NCI-H524 (cell line): ENCODE measurements around the gene PPP1R37.

Experiments
- DNase-seq, 2 experiments: peaks; one replicate each; lab custom pipeline; 2025; lab: John Stamatoyannopoulos, UW

Gene PPP1R37

GRCh38 chr19:45152504-45153338, 59.7 kb downstream of the PPP1R37 start:
- DNase-seq = peak in 1 of 2 experiments; percentile 51

- no peak for DNase-seq
Measured at GRCh38 chr19:45153339-45154063, 60.5 kb downstream of the PPP1R37 start.

DNA sequence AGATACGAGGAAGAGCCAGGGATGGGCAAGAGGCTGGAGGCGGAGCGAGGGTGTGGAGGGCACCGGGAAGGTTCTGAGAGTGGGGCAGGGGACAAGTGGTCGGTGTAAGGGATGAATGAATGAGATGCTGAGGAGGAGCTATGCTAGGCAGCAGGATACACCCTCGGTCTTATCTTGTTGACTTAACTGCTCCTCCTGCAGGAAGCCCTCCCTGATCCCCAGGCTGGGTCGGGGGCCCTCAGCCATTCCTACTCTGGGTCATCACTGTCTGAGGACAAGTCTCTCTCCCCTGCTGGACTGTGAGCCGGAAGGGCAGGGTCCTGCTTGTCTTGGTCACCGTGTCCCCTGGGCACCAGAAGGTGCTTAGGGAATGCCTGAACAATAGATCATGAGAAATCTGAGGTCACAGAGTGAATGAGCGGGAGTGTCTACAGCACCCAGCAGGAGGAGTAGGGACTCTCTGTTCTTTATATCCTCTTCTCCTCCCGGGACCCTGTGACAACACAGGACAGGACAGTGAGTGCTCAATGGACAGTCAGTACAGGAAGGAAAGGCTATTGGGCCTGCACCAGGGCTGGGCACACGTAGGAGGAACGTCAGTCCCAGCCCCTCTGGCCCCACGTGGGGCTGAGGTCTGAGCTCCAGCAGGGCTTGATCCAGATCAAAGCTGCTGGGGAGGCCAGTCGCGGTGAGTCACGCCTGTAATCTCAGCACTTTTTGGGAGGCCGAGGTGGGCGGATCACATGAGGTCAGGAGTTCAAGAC, 61.3 kb downstream of the PPP1R37 start:
- DNase-seq = no peak

DNA sequence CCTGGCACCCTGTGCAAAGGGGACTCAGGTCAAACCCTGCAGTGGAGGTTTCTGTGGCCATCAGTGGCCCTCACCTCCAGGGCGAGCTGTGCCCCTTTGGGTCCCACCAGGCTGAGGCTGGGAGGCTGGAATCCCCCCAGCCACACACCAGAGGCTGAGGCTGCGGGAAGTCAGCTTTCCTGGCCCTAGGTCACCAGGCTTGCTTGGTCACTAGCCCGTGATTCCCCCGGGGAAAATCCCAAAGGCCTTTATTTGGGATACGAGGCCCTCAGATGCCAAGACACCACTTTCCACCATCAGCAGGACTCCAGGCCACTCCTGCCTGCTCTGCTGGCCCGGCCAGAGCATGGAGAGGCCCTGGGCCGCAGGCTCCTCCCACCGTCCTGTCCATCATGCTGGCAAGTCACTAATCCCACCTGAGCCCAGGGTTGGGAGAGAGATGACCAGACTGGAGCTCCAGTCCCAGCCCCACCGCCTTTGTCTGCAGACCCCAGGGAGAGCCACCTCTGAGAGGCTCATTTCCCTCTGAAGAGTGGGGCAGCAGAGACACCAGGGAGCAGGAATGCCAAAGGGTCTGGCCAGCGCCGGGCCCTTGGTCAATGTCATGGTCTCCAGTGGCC, 63.1 kb downstream of the PPP1R37 start:
- peak in 1 of 2 experiments; percentile 21 for DNase-seq

- DNase-seq = no peak
Measured at GRCh38 chr19:45156751-45157150, 63.8 kb downstream of the PPP1R37 start.

GRCh38 chr19:45158503-45159209, 65.7 kb downstream of the PPP1R37 start:
- DNase-seq = no peak

GRCh38 chr19:45159210-45159970, 66.4 kb downstream of the PPP1R37 start:
- no peak for DNase-seq

DNA sequence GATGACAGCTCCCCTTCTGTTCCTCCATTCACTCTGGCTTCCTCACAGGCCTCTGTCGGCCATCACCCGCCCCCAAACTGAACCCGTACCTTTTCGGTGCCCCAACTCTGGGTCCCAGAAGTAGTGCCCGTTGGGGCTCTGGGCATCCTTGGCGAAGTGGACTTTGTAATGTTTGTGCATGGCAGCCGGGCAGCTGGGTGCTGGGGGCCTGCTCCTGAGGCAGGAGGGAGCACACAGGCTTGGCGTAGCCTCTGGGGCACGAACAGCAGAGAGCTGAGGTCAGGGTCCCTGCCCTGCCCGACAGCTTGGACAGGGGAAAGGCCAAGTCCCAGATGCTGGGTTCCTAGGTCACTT, 67.0 kb downstream of the PPP1R37 start:
- no peak for DNase-seq

- peak in 1 of 2 experiments; percentile 53 for DNase-seq
Measured at GRCh38 chr19:45160870-45161737, 68.1 kb downstream of the PPP1R37 start, which contains the start of gene NKPD1. Gene NKPD1, minus strand, starts transcription at chr19:45160982. Its CDS starts 832 bp downstream, at chr19:45160150.

DNA sequence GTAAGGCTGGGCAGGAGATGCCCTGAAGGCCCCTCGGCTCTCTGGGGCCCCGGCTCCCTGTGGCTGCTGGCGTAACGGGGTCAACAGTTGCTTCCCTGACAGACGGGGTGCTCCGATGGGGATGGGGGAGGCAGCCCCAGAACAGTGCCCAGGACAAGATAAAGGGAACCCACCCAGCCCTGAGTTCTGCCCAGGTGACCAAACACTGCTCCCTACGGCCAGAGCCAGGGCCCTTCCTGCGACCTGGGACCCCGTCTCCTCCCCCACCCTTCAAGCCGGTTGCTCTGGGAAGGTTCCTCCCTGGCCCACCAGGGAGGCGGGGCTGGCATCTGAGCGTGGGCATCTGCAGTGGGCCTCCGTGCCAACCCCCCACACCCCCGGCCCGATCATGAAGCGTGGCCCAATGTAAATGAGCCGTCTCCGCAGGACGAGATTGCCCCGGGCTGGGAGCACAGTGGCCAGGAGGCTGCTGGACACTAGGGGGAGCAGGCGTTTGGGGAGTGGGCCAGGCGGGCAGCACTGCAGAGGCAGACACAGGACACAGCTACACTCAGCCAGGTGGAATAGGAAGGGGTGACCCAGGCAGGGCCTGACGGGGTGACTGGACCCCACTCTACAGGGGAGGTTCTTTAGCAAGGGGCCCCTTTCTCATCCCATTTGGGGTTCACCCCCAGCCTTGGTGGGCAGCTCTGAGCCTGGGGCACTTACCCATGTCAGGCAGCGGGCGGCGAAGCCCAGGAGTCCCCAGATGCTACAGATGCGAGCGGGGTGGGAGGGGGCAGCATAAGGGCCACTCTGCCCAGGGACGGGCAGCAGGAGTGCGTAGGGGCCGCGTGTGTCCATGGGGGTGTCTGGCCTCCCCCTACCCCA, 69.0 kb downstream of the PPP1R37 start:
- no peak for DNase-seq

- no peak for DNase-seq
Measured at GRCh38 chr19:45162608-45163143, 69.7 kb downstream of the PPP1R37 start.

GRCh38 chr19:45163156-45163555, 70.2 kb downstream of the PPP1R37 start:
- no peak for DNase-seq

GRCh38 chr19:45163751-45164460, 70.9 kb downstream of the PPP1R37 start:
- DNase-seq = no peak

GRCh38 chr19:45164577-45165335, 71.8 kb downstream of the PPP1R37 start:
- DNase-seq = peak in 1 of 2 experiments; percentile 37

DNA sequence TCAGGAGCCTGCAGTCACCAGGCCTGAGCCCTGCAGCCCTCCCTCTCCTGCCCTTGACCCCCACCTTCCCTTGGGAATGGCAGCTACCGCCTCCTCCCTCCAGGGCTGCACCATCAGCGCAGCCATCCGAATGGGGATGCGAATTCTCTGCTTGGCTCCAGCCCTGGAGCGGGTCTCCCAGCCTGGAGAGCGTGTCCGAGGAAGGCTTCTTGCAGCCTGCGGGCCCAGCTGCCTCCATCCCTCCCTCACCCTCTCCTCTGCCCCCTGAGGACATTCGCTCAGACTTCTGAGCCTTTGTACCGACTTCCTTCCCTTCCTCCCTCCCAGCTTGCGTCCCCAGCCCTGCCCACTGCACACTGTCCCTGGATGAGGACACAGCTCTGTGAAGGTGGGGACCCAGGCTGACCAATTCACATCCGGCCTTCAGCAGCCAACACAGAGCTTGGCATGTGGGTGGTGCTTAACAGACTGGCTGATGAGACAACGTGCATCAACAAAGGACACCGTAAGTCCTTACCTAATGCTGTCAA, 73.8 kb downstream of the PPP1R37 start:
- no peak for DNase-seq

GRCh38 chr19:45168767-45169351, 75.9 kb downstream of the PPP1R37 start:
- peak in 1 of 2 experiments; percentile 13 for DNase-seq
